H1 (cell line): ENCODE results near the gene POLRMT. TPM values are rescaled to one million over a fixed set of nuclear protein-coding genes. Genes with fewer than 3 reads are reported as not detected.

ENCODE experiments used
- CTCF ChIA-PET: fragments of 300-600 bp; sonication (Branson Sonifier 250); formaldehyde crosslinking; loops from one replicate; lab custom pipeline; 2021; ENCODE audit not compliant: partially characterized antibody; lab: Charles Lee
- POLR2A ChIA-PET: fragments of 300-600 bp; sonication (Branson Sonifier 250); formaldehyde crosslinking; loops from one replicate; lab custom pipeline; 2021; ENCODE audit warnings: inconsistent platforms; ENCODE audit not compliant: partially characterized antibody; lab: Charles Lee
- DNase-seq, 2 experiments: peaks; one replicate each; pipeline versions ENCODE4 v3.0.0 to v3.0.0-alpha.2; 2010 to 2022; ENCODE audit warnings: low spot score in 2 of 2, low read depth in 1 of 2, mixed read lengths in 1 of 2
- FAIRE-seq: peaks from 2 replicates; lab custom pipeline; 2011; peaks lifted over from hg19 to GRCh38; lab: Jason Lieb, UNC
- H2AFZ ChIP-seq: 2 replicates; pipeline ENCODE4 v1.8.1; 2012; ENCODE audit warnings: low read length, inconsistent platforms
- H2AK5ac ChIP-seq: 2 replicates; pipeline ENCODE4 v1.6.1; 2013; ENCODE audit warnings: low read depth, low read length
- H2BK120ac ChIP-seq: replicated peaks from 2 replicates; pipeline ENCODE3; 2013; ENCODE audit warnings: low read depth, low read length, inconsistent platforms
- H2BK12ac ChIP-seq: 2 replicates; pipeline ENCODE4 v1.6.1; 2013; ENCODE audit warnings: low read depth, low read length
- H2BK15ac ChIP-seq: 2 replicates; pipeline ENCODE4 v1.6.1; 2013; ENCODE audit warnings: low read length
- H2BK20ac ChIP-seq: 2 replicates; pipeline ENCODE4 v1.6.1; 2013; ENCODE audit warnings: low read length
- H2BK5ac ChIP-seq: 2 replicates; pipeline ENCODE4 v1.6.1; 2013; ENCODE audit warnings: low read depth, low read length
- H3K14ac ChIP-seq: 2 replicates; pipeline ENCODE4 v1.6.1; 2013; ENCODE audit warnings: inconsistent platforms; ENCODE audit not compliant: insufficient read length
- H3K18ac ChIP-seq: 2 replicates; pipeline ENCODE4 v1.6.1; 2013; ENCODE audit warnings: low read length; ENCODE audit errors: extremely low read depth
- H3K23ac ChIP-seq: 2 replicates; pipeline ENCODE4 v1.6.1; 2013; ENCODE audit warnings: inconsistent platforms; ENCODE audit not compliant: insufficient read length
- H3K23me2 ChIP-seq: 2 replicates; pipeline ENCODE4 v1.6.1; 2013; ENCODE audit warnings: low read depth, low read length
- H3K27ac ChIP-seq: 2 replicates; pipeline ENCODE4 v1.6.1; 2011; ENCODE audit warnings: low read depth, low read length, inconsistent platforms
- H3K27me3 ChIP-seq, 4 experiments: replicated peaks in 1 of 4; 1 replicate in 1 of 4; 2 replicates in 3 of 4; pipeline versions ENCODE4 v1.6.1 to v1.8.1; 2011 to 2013; ENCODE audit warnings: low read length in 3 of 4, mild to moderate bottlenecking in 3 of 4, inconsistent platforms in 2 of 4, mixed read lengths in 2 of 4, moderate library complexity in 1 of 4; ENCODE audit not compliant: control insufficient read depth in 3 of 4, insufficient read depth in 3 of 4; ENCODE audit errors: extremely low read depth in 1 of 4
- H3K36me3 ChIP-seq, 4 experiments: 2 replicates each; pipeline versions ENCODE4 v1.6.1 to v1.8.1; 2011 to 2013; ENCODE audit warnings: mild to moderate bottlenecking in 4 of 4, low read length in 3 of 4, moderate library complexity in 2 of 4, control low read depth in 1 of 4, inconsistent platforms in 1 of 4; ENCODE audit not compliant: insufficient read depth in 4 of 4, control insufficient read depth in 2 of 4
- H3K4ac ChIP-seq: replicated peaks from 2 replicates; pipeline ENCODE3; 2013; ENCODE audit warnings: low read length, low read depth, mixed read lengths, inconsistent platforms; ENCODE audit not compliant: insufficient read length
- H3K4me1 ChIP-seq, 4 experiments: replicated peaks in 1 of 4; 1 replicate in 1 of 4; 2 replicates in 3 of 4; pipeline versions ENCODE4 v1.6.1 to v1.8.1; 2011 to 2013; ENCODE audit warnings: low read length in 3 of 4, inconsistent platforms in 2 of 4, mixed read lengths in 1 of 4; ENCODE audit not compliant: insufficient read depth in 4 of 4, control insufficient read depth in 3 of 4
- H3K4me2 ChIP-seq, 2 experiments: 2 replicates each; pipeline versions ENCODE4 v1.6.1 to v1.8.1; 2011 to 2013; ENCODE audit warnings: low read depth in 2 of 2, low read length in 2 of 2, control low read depth in 1 of 2, inconsistent platforms in 1 of 2, mild to moderate bottlenecking in 1 of 2; ENCODE audit not compliant: insufficient read depth in 1 of 2
- H3K4me3 ChIP-seq, 4 experiments: fragments of 200-600, 300-600 bp in 1 of 4; sonication (generic), shearing (Covaris generic), sonication (Bioruptor Twin) in 1 of 4; 2 replicates each; pipeline versions ENCODE4 v1.5.1 to v1.8.1; 2011 to 2016; ENCODE audit warnings: low read length in 4 of 4, low read depth in 3 of 4, control low read depth in 2 of 4, inconsistent platforms in 2 of 4, mild to moderate bottlenecking in 2 of 4, mixed read lengths in 1 of 4, moderate library complexity in 1 of 4; ENCODE audit not compliant: insufficient read depth in 2 of 4; ENCODE audit errors: extremely low read depth in 1 of 4
- H3K56ac ChIP-seq: replicated peaks from 2 replicates; pipeline ENCODE3; 2013; ENCODE audit warnings: low read depth, mild to moderate bottlenecking, mixed read lengths, low read length, inconsistent platforms; ENCODE audit not compliant: insufficient read length
- H3K79me1 ChIP-seq: 2 replicates; pipeline ENCODE4 v1.6.1; 2013; ENCODE audit warnings: low read depth, low read length, control low read depth
- H3K79me2 ChIP-seq, 2 experiments: 2 replicates each; pipeline versions ENCODE4 v1.6.1 to v1.8.1; 2012 to 2013; ENCODE audit warnings: low read length in 2 of 2, mild to moderate bottlenecking in 2 of 2, inconsistent platforms in 1 of 2; ENCODE audit not compliant: insufficient read depth in 2 of 2, control insufficient read depth in 1 of 2
- H3K9ac ChIP-seq, 4 experiments: replicated peaks in 1 of 4; 1 replicate in 1 of 4; 2 replicates in 3 of 4; pipeline versions ENCODE4 v1.6.1 to v1.8.1; 2011 to 2013; ENCODE audit warnings: low read depth in 3 of 4, low read length in 3 of 4, control low read depth in 2 of 4, mild to moderate bottlenecking in 2 of 4, moderate library complexity in 2 of 4, inconsistent platforms in 1 of 4; ENCODE audit errors: extremely low read depth in 1 of 4
- H3K9me3 ChIP-seq, 2 experiments: 2 replicates each; pipeline versions ENCODE4 v1.6.1 to v1.8.1; 2012 to 2013; ENCODE audit warnings: mild to moderate bottlenecking in 2 of 2, moderate library complexity in 2 of 2, control low read depth in 1 of 2, inconsistent platforms in 1 of 2, low read depth in 1 of 2, low read length in 1 of 2, mixed read lengths in 1 of 2; ENCODE audit not compliant: insufficient read depth in 2 of 2
- H4K20me1 ChIP-seq, 2 experiments: replicated peaks in 1 of 2; 2 replicates each; pipeline versions ENCODE3 to v1.8.1; 2011 to 2013; ENCODE audit warnings: inconsistent platforms in 2 of 2, low read length in 2 of 2, mild to moderate bottlenecking in 1 of 2; ENCODE audit not compliant: insufficient read depth in 2 of 2, control insufficient read depth in 1 of 2
- H4K5ac ChIP-seq: 2 replicates; pipeline ENCODE4 v1.6.1; 2013; ENCODE audit warnings: low read length, low read depth, mixed read lengths, inconsistent platforms; ENCODE audit not compliant: insufficient read length
- H4K8ac ChIP-seq: 2 replicates; pipeline ENCODE4 v1.8.0; 2013; ENCODE audit warnings: mild to moderate bottlenecking, moderate library complexity, low read length, inconsistent platforms; ENCODE audit not compliant: insufficient read depth; ENCODE audit errors: extremely low read depth
- H4K91ac ChIP-seq: replicated peaks from 2 replicates; pipeline ENCODE3; 2013; ENCODE audit warnings: low read length, mixed read lengths, inconsistent platforms; ENCODE audit not compliant: insufficient read length
- HDAC6 ChIP-seq: IDR thresholded peaks from one replicate; pipeline ENCODE4 v1.7.1; 2012; ENCODE audit warnings: low read depth, mild to moderate bottlenecking, inconsistent platforms, low read length, moderate library complexity
- JUN ChIP-seq: IDR thresholded peaks from 2 replicates; pipeline ENCODE4 v1.6.1; 2011; ENCODE audit warnings: low read depth, mild to moderate bottlenecking, improper control_type of control experiment, low read length
- KDM4A ChIP-seq: IDR thresholded peaks from one replicate; pipeline ENCODE4 v1.7.1; 2012; ENCODE audit warnings: low read depth, mild to moderate bottlenecking, moderate library complexity, low read length, inconsistent platforms; ENCODE audit not compliant: severe bottlenecking
- MAFK ChIP-seq: IDR thresholded peaks from 2 replicates; pipeline ENCODE4 v1.6.1; 2012; ENCODE audit warnings: low read depth, mild to moderate bottlenecking, improper control_type of control experiment, low read length
- RNF2 ChIP-seq: fragments of 200-900, 300-1000 bp; sonication (generic); IDR thresholded peaks from 2 replicates; pipeline ENCODE4 v1.7.1; 2016; ENCODE audit warnings: borderline replicate concordance, low read depth, mild to moderate bottlenecking, antibody characterized with exemption, low read length; ENCODE audit not compliant: poor library complexity, severe bottlenecking; ENCODE audit errors: missing control alignments
- SP2 ChIP-seq: IDR thresholded peaks from 2 replicates; pipeline ENCODE4 v1.6.1; 2012; ENCODE audit warnings: mild to moderate bottlenecking, low read length, inconsistent platforms
- WGBS, 2 experiments: shearing (Covaris generic) in 1 of 2; methylation state at CpG; one replicate each; pipeline versions ENCODE4 v1.1.6 to v1.1.7; 2013 to 2015; ENCODE audit warnings: low lambda C conversion rate in 2 of 2, mixed read lengths in 2 of 2, inconsistent platforms in 1 of 2, low coverage in 1 of 2, missing lambda C conversion rate in 1 of 2; ENCODE audit not compliant: insufficient replicate concordance in 2 of 2, insufficient coverage in 1 of 2, insufficient read length in 1 of 2; ENCODE audit errors: extremely low coverage in 1 of 2, missing lambda C conversion rate in 1 of 2; 5-methylcytosine and 5-hydroxymethylcytosine counted together
- polyA plus RNA-seq, 7 experiments: library from polyadenylated mRNA; depleted of rRNA in 3 of 7; stranded (reverse) in 5 of 7; unstranded in 2 of 7; fragments of >200 nt in 5 of 7; fragments of 200-250 nt in 2 of 7; gene quantifications; 1 replicate in 5 of 7; 2 replicates in 1 of 7; 4 replicates in 1 of 7; pipeline versions ENCODE4 v1.2.1 to v1.2.3, GENCODE V29; 2011 to 2013; ENCODE audit warnings: missing spikeins in 2 of 7, mixed read lengths in 2 of 7
- total RNA-seq: library from RNA; stranded (reverse); fragmentation: NEBNext Ultra II Directional; extraction: Animal tissue kit (Norgen Biotek cat#: 25700); gene quantifications from 2 replicates; pipeline ENCODE4 v1.2.1, GENCODE V29; 2021

Gene POLRMT
- total and polyA plus RNA-seq, 2 of the 8 experiments (the other 6 are each of a cell fraction or from before 2014, with no cell fraction given) = 93.0 to 111 TPM

- 84% methylated on average over 24 of the region's 28 CpGs; no CpG with 5 or more reads in 1 of the 2 experiments for WGBS, 2 experiments
- H3K9ac ChIP-seq = no peak overlapping the region
- H3K27me3 ChIP-seq = no peaks in the 10 kb centered on the region
- no peak overlapping the region for H3K4me2 ChIP-seq
- H2BK5ac ChIP-seq = no peak overlapping the region
- H4K5ac ChIP-seq = no peak overlapping the region
- no peak overlapping the region for H2AK5ac ChIP-seq
- no peak overlapping the region for H3K4ac ChIP-seq
- H2BK20ac ChIP-seq = no peak overlapping the region
- no peaks in the 10 kb centered on the region for H4K20me1 ChIP-seq
- peaks cover 0 to 29% of the 10 kb centered on the region in 2 experiments; a peak in 1 of 4 replicates for H3K9me3 ChIP-seq
- H4K91ac ChIP-seq = no peak overlapping the region
- DNase-seq = no peak
- H3K79me1 ChIP-seq = no peaks in the 10 kb centered on the region
- no peak overlapping the region for H2BK12ac ChIP-seq
- H3K27ac ChIP-seq = no peak overlapping the region
- no peak overlapping the region for H3K56ac ChIP-seq
- H3K23ac ChIP-seq = no peak overlapping the region
- no peak overlapping the region for H2BK15ac ChIP-seq
- H2BK120ac ChIP-seq = no peak overlapping the region
- TF ChIP-seq MAFK (no peak), JUN (no peak), RNF2 (no peak), KDM4A (no peak), SP2 (no peak), HDAC6 (no peak)
- TF ChIP-seq, all 59 proteins: peak for 0
- Histone ChIP-seq H3K23me2 (no peaks in the 10 kb centered on the region), H3K18ac (no peak overlapping the region), H4K8ac (no peak overlapping the region), H3K4me3 (no peak overlapping the region), H3K4me1 (no peaks in the 10 kb centered on the region), H3K79me2 (no peaks in the 10 kb centered on the region), H3K14ac (no peak overlapping the region), H2AFZ (no peak overlapping the region), H3K36me3 (no peaks in the 10 kb centered on the region)
- FAIRE-seq = no peak
- ChIA-PET CTCF (interaction anchor here (0.8 to 1.5 kb wide), 4 partner anchors 17 to 69 kb away, joined by 3 read pairs; no protein-coding TSS in a partner anchor), POLR2A (no interaction called here)
Measured at GRCh38 chr19:601310-601709, 32.0 kb downstream of the POLRMT start.
